Measurements from ENCODE around the gene RNF180.

Gene RNF180

GRCh38 chr5:64308135-64308534 is 142.5 kb downstream of the RNF180 start:
- Histone ChIP-seq H3K9me3 (ENCODE audit: control insufficient read depth, insufficient read depth, low read depth, low read length) (no peaks in the 10 kb centered on the region), H3K4me1 (ENCODE audit: control insufficient read depth, insufficient read depth, low read length) (no peaks in the 10 kb centered on the region), H3K36me3 (ENCODE audit: control insufficient read depth in 2 of 2, insufficient read depth in 1 of 2, low read length in 2 of 2) (no peaks in the 10 kb centered on the region), H3K4me3 (ENCODE audit: low read depth, low read length) (no peak overlapping the region), H3K27ac (ENCODE audit: extremely low read depth, low read depth, low read length) (no peak overlapping the region)
- TF ChIP-seq ZBTB8A (tag by site-specific recombination; IDR thresholded peaks at IDR 0.05) (no peak), ZNF449 (tag by site-specific recombination; IDR thresholded peaks at IDR 0.05) (no peak), OVOL3 (tag by site-specific recombination; IDR thresholded peaks at IDR 0.05) (no peak), ZNF704 (tag by site-specific recombination; IDR thresholded peaks at IDR 0.05) (no peak), KLF9 (tag by site-specific recombination; IDR thresholded peaks at IDR 0.05; ENCODE audit: low read depth) (no peak), ZNF776 (tag by site-specific recombination; IDR thresholded peaks at IDR 0.05; ENCODE audit: borderline replicate concordance) (no peak), ZSCAN23 (tag by site-specific recombination; IDR thresholded peaks at IDR 0.05) (no peak), BCL11A (tag by site-specific recombination; IDR thresholded peaks at IDR 0.05; ENCODE audit: low read depth) (no peak), SALL2 (tag by site-specific recombination; IDR thresholded peaks at IDR 0.05; ENCODE audit: borderline replicate concordance) (no peak), ZNF510 (tag by site-specific recombination; IDR thresholded peaks at IDR 0.05; ENCODE audit: insufficient replicate concordance) (no peak), SP7 (tag by site-specific recombination; IDR thresholded peaks at IDR 0.05) (no peak), ZBTB1 (tag by site-specific recombination; IDR thresholded peaks at IDR 0.05) (no peak), ZNF571 (tag by site-specific recombination; IDR thresholded peaks at IDR 0.05) (no peak), ZNF521 (tag by site-specific recombination; IDR thresholded peaks at IDR 0.05) (no peak), ZEB2 (tag by site-specific recombination; IDR thresholded peaks at IDR 0.05) (no peak), ZNF398 (tag by site-specific recombination; IDR thresholded peaks at IDR 0.05) (no peak), ZNF473 (tag by site-specific recombination; IDR thresholded peaks at IDR 0.05) (no peak), IKZF3 (tag by site-specific recombination; IDR thresholded peaks at IDR 0.05) (no peak)
- POLR2A ChIA-PET = no interaction called here
- CTCF ChIA-PET = no interaction called here

GRCh38 chr5:64312491-64312890 is 146.8 kb downstream of the RNF180 start:
- Histone ChIP-seq H3K27ac (ENCODE audit: extremely low read depth, low read depth, low read length) (no peak overlapping the region), H3K9me3 (ENCODE audit: control insufficient read depth, insufficient read depth, low read depth, low read length) (no peaks in the 10 kb centered on the region), H3K4me3 (ENCODE audit: low read depth, low read length) (no peak overlapping the region), H3K4me1 (ENCODE audit: control insufficient read depth, insufficient read depth, low read length) (no peaks in the 10 kb centered on the region), H3K36me3 (ENCODE audit: control insufficient read depth in 2 of 2, insufficient read depth in 1 of 2, low read length in 2 of 2) (no peaks in the 10 kb centered on the region)
- CTCF ChIA-PET = no interaction called here
- POLR2A ChIA-PET = no interaction called here
- TF ChIP-seq ZNF2 (tag by site-specific recombination; IDR thresholded peaks at IDR 0.05) (no peak), EGR2 (tag by site-specific recombination; IDR thresholded peaks at IDR 0.05; ENCODE audit: low read depth) (peak; percentile 78), ZNF488 (tag by site-specific recombination; IDR thresholded peaks at IDR 0.05) (no peak), ZNF175 (tag by site-specific recombination; IDR thresholded peaks at IDR 0.05) (no peak), ZNF521 (tag by site-specific recombination; IDR thresholded peaks at IDR 0.05) (no peak), ZNF146 (tag by site-specific recombination; IDR thresholded peaks at IDR 0.05) (no peak), ZBTB48 (tag by site-specific recombination; IDR thresholded peaks at IDR 0.05) (no peak), ZNF473 (tag by site-specific recombination; IDR thresholded peaks at IDR 0.05) (no peak), ZFHX2 (tag by site-specific recombination; conservative IDR thresholded peaks at IDR 0.05) (peak; percentile 62), MEIS1 (CRISPR knock-in tag; IDR thresholded peaks at IDR 0.05; ENCODE audit: borderline replicate concordance) (no peak), ZNF10 (tag by site-specific recombination; IDR thresholded peaks at IDR 0.05) (no peak), ZNF362 (tag by site-specific recombination; IDR thresholded peaks at IDR 0.05) (no peak), ZNF266 (tag by site-specific recombination; IDR thresholded peaks at IDR 0.05; ENCODE audit: low read depth) (no peak), ZNF350 (tag by site-specific recombination; IDR thresholded peaks at IDR 0.05) (no peak)
